Natural killer cell (primary cell): Measurements from ENCODE around the gene OS9. TPM values are rescaled to one million over a fixed set of nuclear protein-coding genes. Genes with fewer than 3 reads are reported as not detected.

ENCODE experiments used
- ATAC-seq, 3 donors: fragments of 150-1000 bp in 2 of 3; fragments of 200-7000 bp in 1 of 3; cut with Tn5 transposase; 1 replicate in 1 of 3; 2 replicates in 2 of 3; pipeline ENCODE4 v1.10.0; 2021; ENCODE audit warnings: mild to moderate bottlenecking in 2 of 3, moderate library complexity in 2 of 3
- DNase-seq, 2 donors: peaks; one replicate each; pipeline versions ENCODE4 v3.0.0 to v3.0.0-alpha.2; 2013 to 2021; ENCODE audit warnings: mixed read lengths in 1 of 2
- H3K27ac ChIP-seq: one replicate; pipeline ENCODE4 v1.5.1; 2013; ENCODE audit warnings: mild to moderate bottlenecking, low read length
- H3K27me3 ChIP-seq: one replicate; pipeline ENCODE4 v1.6.1; 2013; ENCODE audit warnings: low read length; ENCODE audit not compliant: control insufficient read depth, insufficient read depth
- H3K36me3 ChIP-seq: one replicate; pipeline ENCODE4 v1.6.1; 2013; ENCODE audit warnings: low read length; ENCODE audit not compliant: control insufficient read depth, insufficient read depth
- H3K4me1 ChIP-seq: one replicate; pipeline ENCODE4 v1.6.1; 2013; ENCODE audit warnings: low read length; ENCODE audit not compliant: control insufficient read depth, insufficient read depth
- H3K4me3 ChIP-seq: one replicate; pipeline ENCODE4 v1.5.1; 2013; ENCODE audit warnings: low read length
- H3K9me3 ChIP-seq: one replicate; pipeline ENCODE4 v1.6.1; 2013; ENCODE audit warnings: low read length; ENCODE audit not compliant: control insufficient read depth, insufficient read depth
- H3K27ac Mint-ChIP-seq, 2 donors: one replicate each; pipeline ENCODE4 v1.8.0; 2022; ENCODE audit warnings: mild to moderate bottlenecking in 2 of 2, mixed read lengths in 2 of 2, moderate library complexity in 1 of 2
- H3K27me3 Mint-ChIP-seq, 2 donors: one replicate each; pipeline ENCODE4 v1.8.0; 2022; ENCODE audit warnings: low read depth in 2 of 2, mixed read lengths in 2 of 2
- H3K36me3 Mint-ChIP-seq: one replicate; pipeline ENCODE4 v1.8.0; 2022; ENCODE audit warnings: mixed read lengths
- H3K4me1 Mint-ChIP-seq, 2 donors: one replicate each; pipeline ENCODE4 v1.8.0; 2022; ENCODE audit warnings: mixed read lengths in 2 of 2
- H3K4me3 Mint-ChIP-seq: one replicate; pipeline ENCODE4 v1.8.0; 2022; ENCODE audit warnings: mild to moderate bottlenecking, moderate library complexity, mixed read lengths
- H3K9me3 Mint-ChIP-seq, 2 donors: one replicate each; pipeline ENCODE4 v1.8.0; 2022; ENCODE audit warnings: mixed read lengths in 2 of 2
- WGBS: methylation state at CpG from one replicate; pipeline ENCODE4 v1.1.7; 2013; ENCODE audit warnings: missing lambda C conversion rate; ENCODE audit not compliant: insufficient coverage; 5-methylcytosine and 5-hydroxymethylcytosine counted together
- intact Hi-C: fragments of 100-400 bp; cut with micrococcal nuclease; formaldehyde crosslinking; loops from one replicate; pipeline ENCODE4 v1.14.2; 2022
- total RNA-seq, 4 donors: library from RNA; stranded (reverse); fragments of 120-200 nt in 1 of 4; gene quantifications; one replicate each; pipeline versions ENCODE4 v1.2.3 to v1.2.4, GENCODE V29; 2013 to 2022
- TF ChIP-seq, protein P1 (sequence below): fragments of 200-600 bp; IDR thresholded peaks from one replicate; pipeline ENCODE4 v1.8.0; 2022; ENCODE audit warnings: antibody characterized with exemption

The OS9 gene
- total RNA-seq, 3 donors from 2014 or later (not counting 1 experiment from before 2014, with no cell fraction given) = 185 to 221 (median 198) TPM

DNA sequence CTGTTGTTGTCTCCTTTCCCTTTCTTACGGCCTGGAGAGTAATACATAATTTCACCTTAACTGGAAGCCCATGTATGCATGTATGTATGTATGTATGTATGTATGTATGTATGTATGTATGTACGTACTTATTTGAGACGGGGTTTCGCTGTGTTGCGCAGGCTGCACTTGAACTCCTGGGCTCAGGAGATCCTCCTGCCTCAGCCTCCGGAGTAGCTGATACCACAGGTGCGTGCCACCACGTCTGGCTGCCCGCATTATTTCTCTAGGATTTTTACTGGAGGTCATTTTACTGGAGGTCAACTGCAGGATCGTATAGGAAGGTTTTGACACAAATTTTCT, 644 bp upstream of the OS9 start:
- Mint-ChIP-seq H3K27ac (no peak overlapping the region), H3K27me3 (peaks cover 8 to 21% of the 10 kb centered on the region in 2 donors), H3K9me3 (no peaks in the 10 kb centered on the region), H3K36me3 (no peaks in the 10 kb centered on the region), H3K4me3 (no peak overlapping the region), H3K4me1 (peaks cover 0 to 2% of the 10 kb centered on the region in 2 donors)
- intact Hi-C loops = loop anchor here (1.0 to 5.0 kb wide), 3 partner anchors 51 to 171 kb away; partner anchors contain the start of genes DDIT3 and MBD6
- 58% methylated on average over 9 of the region's 10 CpGs for WGBS
- Histone ChIP-seq H3K4me1 (peaks cover 14% of the 10 kb centered on the region), H3K27ac (no peak overlapping the region), H3K36me3 (peaks cover 24% of the 10 kb centered on the region), H3K9me3 (no peaks in the 10 kb centered on the region), H3K4me3 (no peak overlapping the region), H3K27me3 (peaks cover 2% of the 10 kb centered on the region)
- TF ChIP-seq, protein P1, sequence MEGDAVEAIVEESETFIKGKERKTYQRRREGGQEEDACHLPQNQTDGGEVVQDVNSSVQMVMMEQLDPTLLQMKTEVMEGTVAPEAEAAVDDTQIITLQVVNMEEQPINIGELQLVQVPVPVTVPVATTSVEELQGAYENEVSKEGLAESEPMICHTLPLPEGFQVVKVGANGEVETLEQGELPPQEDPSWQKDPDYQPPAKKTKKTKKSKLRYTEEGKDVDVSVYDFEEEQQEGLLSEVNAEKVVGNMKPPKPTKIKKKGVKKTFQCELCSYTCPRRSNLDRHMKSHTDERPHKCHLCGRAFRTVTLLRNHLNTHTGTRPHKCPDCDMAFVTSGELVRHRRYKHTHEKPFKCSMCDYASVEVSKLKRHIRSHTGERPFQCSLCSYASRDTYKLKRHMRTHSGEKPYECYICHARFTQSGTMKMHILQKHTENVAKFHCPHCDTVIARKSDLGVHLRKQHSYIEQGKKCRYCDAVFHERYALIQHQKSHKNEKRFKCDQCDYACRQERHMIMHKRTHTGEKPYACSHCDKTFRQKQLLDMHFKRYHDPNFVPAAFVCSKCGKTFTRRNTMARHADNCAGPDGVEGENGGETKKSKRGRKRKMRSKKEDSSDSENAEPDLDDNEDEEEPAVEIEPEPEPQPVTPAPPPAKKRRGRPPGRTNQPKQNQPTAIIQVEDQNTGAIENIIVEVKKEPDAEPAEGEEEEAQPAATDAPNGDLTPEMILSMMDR = no peak
- DNase-seq (no peak), ATAC-seq (no peak)

DNA sequence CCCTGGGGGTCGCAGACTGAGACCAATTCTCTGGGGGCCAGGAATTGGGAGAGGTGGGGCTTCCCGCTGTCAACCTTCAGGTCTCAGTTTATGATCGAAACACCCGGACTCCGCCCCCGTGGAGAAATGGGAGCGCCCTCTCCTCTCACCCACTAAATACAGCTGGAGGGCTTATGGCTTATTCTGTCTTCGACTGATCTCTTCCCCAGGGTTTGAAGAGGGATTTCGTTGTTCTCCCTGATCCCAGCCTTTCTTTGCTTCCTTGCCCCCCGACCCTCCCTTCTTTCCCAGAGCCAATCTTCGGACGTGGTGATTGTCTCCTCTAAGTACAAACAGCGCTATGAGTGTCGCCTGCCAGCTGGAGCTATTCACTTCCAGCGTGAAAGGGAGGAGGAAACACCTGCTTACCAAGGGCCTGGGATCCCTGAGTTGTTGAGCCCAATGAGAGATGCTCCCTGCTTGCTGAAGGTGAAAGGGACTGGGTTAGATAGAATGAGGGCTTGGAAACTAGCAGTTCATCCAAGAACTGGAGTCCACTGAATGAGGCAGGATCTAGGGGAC, 607 bp downstream of the OS9 start:
- Histone ChIP-seq H3K27me3 (no peaks in the 10 kb centered on the region), H3K36me3 (peaks cover 29% of the 10 kb centered on the region), H3K9me3 (no peaks in the 10 kb centered on the region), H3K4me3 (peak overlapping the region; percentile 82), H3K4me1 (peaks cover 14% of the 10 kb centered on the region), H3K27ac (peak overlapping the region; percentile 57)
- TF ChIP-seq, protein P1 = no peak
- intact Hi-C loops = loop anchor here (5.0 kb wide), 1 partner anchor 172 kb away; the partner anchor contains the start of genes DDIT3 and MBD6
- Mint-ChIP-seq H3K36me3 (no peaks in the 10 kb centered on the region), H3K4me3 (no peak overlapping the region), H3K4me1 (peaks cover 6 to 14% of the 10 kb centered on the region in 2 donors), H3K27me3 (peaks cover 3 to 11% of the 10 kb centered on the region in 2 donors), H3K9me3 (no peaks in the 10 kb centered on the region), H3K27ac (no peak overlapping the region)
- ATAC-seq (no peak), DNase-seq (no peak)
- under 1% methylated on average over 15 of the region's 15 CpGs for WGBS

DNA sequence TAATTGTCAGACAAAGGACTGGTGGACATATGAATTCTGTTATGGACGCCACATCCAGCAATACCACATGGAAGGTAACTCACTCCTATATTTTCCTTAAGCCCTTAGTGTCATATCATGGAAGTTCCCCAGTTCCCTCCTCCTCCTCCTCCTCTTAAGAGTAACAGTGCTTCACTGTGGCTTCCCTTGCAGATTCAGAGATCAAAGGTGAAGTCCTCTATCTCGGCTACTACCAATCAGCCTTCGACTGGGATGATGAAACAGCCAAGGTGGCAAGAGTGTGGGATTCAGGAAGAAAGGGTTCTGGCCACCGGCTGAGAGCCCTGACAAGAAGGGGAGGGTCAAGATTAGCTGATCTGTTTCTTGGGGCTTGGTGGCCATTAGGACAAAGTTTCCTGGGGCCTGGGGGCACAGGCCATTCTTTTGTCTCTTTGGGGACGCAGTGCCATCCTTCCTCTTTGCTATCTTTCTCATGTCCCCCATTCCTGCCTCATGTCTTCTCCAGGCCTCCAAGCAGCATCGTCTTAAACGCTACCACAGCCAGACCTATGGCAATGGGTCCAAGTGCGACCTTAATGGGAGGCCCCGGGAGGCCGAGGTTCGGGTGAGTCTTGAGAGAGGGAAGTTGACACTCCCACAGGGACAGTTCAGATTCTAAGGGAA, 2.0 kb downstream of the OS9 start:
- Mint-ChIP-seq H3K4me1 (peaks cover 6 to 14% of the 10 kb centered on the region in 2 donors), H3K36me3 (no peaks in the 10 kb centered on the region), H3K4me3 (peak overlapping the region; percentile 28), H3K27me3 (peaks cover 0 to under 1% of the 10 kb centered on the region in 2 donors), H3K27ac (no peak overlapping the region), H3K9me3 (no peaks in the 10 kb centered on the region)
- WGBS = 98% methylated on average over 10 of the region's 11 CpGs
- no peak overlapping the region for H3K27ac ChIP-seq
- H3K4me1 ChIP-seq = peaks cover 14% of the 10 kb centered on the region
- H3K4me3 ChIP-seq = no peak overlapping the region
- ATAC-seq = no peak
- TF ChIP-seq, protein P1 = no peak
- H3K36me3 ChIP-seq = peaks cover 29% of the 10 kb centered on the region
- intact Hi-C loops = no loop called here
- H3K9me3 ChIP-seq = no peaks in the 10 kb centered on the region
- no peaks in the 10 kb centered on the region for H3K27me3 ChIP-seq
- no peak for DNase-seq
